ENCODE data around the gene LRRN4CL.
"Not testable (repeated sequence)": the region's sequence is repeated elsewhere in the genome, so short reads cannot be mapped to it uniquely, and the experiment has no call there.

Gene LRRN4CL

GRCh38 chr11:62689421-62690183 lies at the start of gene LRRN4CL:
TSS of gene LRRN4CL (minus strand) at chr11:62689530. CDS start at chr11:62688508, 1,022 bp downstream.
- peak; percentile 75 for DNase-seq (ENCODE audit: low read depth)

- DNase-seq (ENCODE audit: low read depth) = no peak
Measured at GRCh38 chr11:62737196-62737595, 47.9 kb upstream of the LRRN4CL start.

GRCh38 chr11:62732830-62733229 lies 43.5 kb upstream of the LRRN4CL start:
- DNase-seq (ENCODE audit: low read depth) = peak; percentile 80

GRCh38 chr11:62730076-62730475 lies 40.7 kb upstream of the LRRN4CL start:
- not testable (repeated sequence) for DNase-seq (ENCODE audit: low read depth)

- peak; percentile 84 for DNase-seq (ENCODE audit: low read depth)
Measured at GRCh38 chr11:62728171-62728988, 39.0 kb upstream of the LRRN4CL start, which contains the start of gene TTC9C. TSS of gene TTC9C (plus strand) at chr11:62728486. CDS start at chr11:62728849, 363 bp downstream.

GRCh38 chr11:62727872-62728170 lies 38.5 kb upstream of the LRRN4CL start:
- peak; percentile 98 for DNase-seq (ENCODE audit: low read depth)

GRCh38 chr11:62727165-62727871 lies 38.0 kb upstream of the LRRN4CL start, which contains the start of gene HNRNPUL2:
TSS of gene HNRNPUL2 (minus strand) at chr11:62727457. CDS start at chr11:62727156, 301 bp downstream.
- peak; percentile 98 for DNase-seq (ENCODE audit: low read depth)

- no peak for DNase-seq (ENCODE audit: low read depth)
Measured at GRCh38 chr11:62726915-62727164, 37.5 kb upstream of the LRRN4CL start.

GRCh38 chr11:62726156-62726914 lies 37.0 kb upstream of the LRRN4CL start:
- no peak for DNase-seq (ENCODE audit: low read depth)

- DNase-seq (ENCODE audit: low read depth) = no peak
Measured at GRCh38 chr11:62725646-62726045, 36.3 kb upstream of the LRRN4CL start.

- no peak for DNase-seq (ENCODE audit: low read depth)
Measured at GRCh38 chr11:62724171-62724570, 34.8 kb upstream of the LRRN4CL start.

- DNase-seq (ENCODE audit: low read depth) = peak; percentile 61
Measured at GRCh38 chr11:62721994-62722393, 32.7 kb upstream of the LRRN4CL start.

GRCh38 chr11:62719302-62719978 lies 30.1 kb upstream of the LRRN4CL start:
- DNase-seq (ENCODE audit: low read depth) = no peak

- no peak for DNase-seq (ENCODE audit: low read depth)
Measured at GRCh38 chr11:62716816-62717215, 27.5 kb upstream of the LRRN4CL start.

GRCh38 chr11:62716206-62716605 lies 26.9 kb upstream of the LRRN4CL start:
- DNase-seq (ENCODE audit: low read depth) = no peak

GRCh38 chr11:62715150-62716130 lies 26.1 kb upstream of the LRRN4CL start:
- DNase-seq (ENCODE audit: low read depth) = no peak

GRCh38 chr11:62713343-62713742 lies 24.0 kb upstream of the LRRN4CL start:
- DNase-seq (ENCODE audit: low read depth) = no peak

GRCh38 chr11:62712861-62713260 lies 23.5 kb upstream of the LRRN4CL start:
- DNase-seq (ENCODE audit: low read depth) = no peak

- no peak for DNase-seq (ENCODE audit: low read depth)
Measured at GRCh38 chr11:62712276-62712812, 23.0 kb upstream of the LRRN4CL start.

GRCh38 chr11:62710001-62710345 lies 20.6 kb upstream of the LRRN4CL start:
- peak; percentile 31 for DNase-seq (ENCODE audit: low read depth)
